Ishikawa (cell line): ENCODE results near the gene FHL3.

Experiments
- EP300 ChIP-seq: IDR thresholded peaks from 2 replicates; pipeline ENCODE4 v1.6.1; 2012; ENCODE audit warnings: borderline replicate concordance
- FOXM1 ChIP-seq: IDR thresholded peaks from 2 replicates; pipeline ENCODE4 v1.6.1; 2012; ENCODE audit warnings: low read depth, borderline replicate concordance
- TAF1 ChIP-seq: IDR thresholded peaks from 2 replicates; pipeline ENCODE4 v1.6.1; 2012; ENCODE audit warnings: low read depth, mild to moderate bottlenecking
- YY1 ChIP-seq: IDR thresholded peaks from 2 replicates; pipeline ENCODE4 v1.6.1; 2012; ENCODE audit warnings: low read depth

DNA sequence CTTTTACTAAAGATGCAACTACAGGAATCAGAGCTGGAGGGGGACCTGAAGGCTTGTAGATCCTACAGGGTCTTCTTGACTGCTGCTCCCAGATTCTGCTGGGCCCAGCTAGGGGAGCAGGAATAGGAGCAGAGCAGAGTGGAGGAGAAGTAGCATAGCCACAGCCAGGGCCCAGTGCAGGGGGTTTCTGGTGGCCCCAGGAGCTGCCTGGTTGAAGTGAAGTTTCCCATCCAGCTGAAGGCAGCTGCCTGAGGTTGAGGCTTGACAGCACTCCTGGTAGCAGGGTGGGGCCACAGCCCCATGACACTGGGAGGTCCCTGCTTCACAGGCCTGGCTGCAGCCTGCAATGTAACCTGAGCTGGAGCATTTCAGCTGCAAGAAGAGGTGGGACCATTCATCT is 56.5 kb downstream of the FHL3 start:
- TF ChIP-seq TAF1: no peak
- TF ChIP-seq EP300: no peak
- TF ChIP-seq YY1: no peak
- no peak for TF ChIP-seq FOXM1
